PC-9 (cell line): Measurements from ENCODE around the gene CXCL17.
"Not testable (repeated sequence)": the region's sequence is repeated elsewhere in the genome, so short reads cannot be mapped to it uniquely, and the experiment has no call there.

Experiments
- EZH2 ChIP-seq: fragments of 200-600 bp; sonication (generic); IDR thresholded peaks from 2 replicates; pipeline ENCODE4 v1.8.0; 2017; ENCODE audit warnings: antibody characterized with exemption, low read depth
- TF ChIP-seq, protein P1 (sequence below): fragments of 200-600 bp; sonication (generic); conservative IDR thresholded peaks from 2 replicates; pipeline ENCODE4 v1.6.1; 2017; ENCODE audit warnings: mixed run types, antibody characterized with exemption, mild to moderate bottlenecking, moderate library complexity

DNA sequence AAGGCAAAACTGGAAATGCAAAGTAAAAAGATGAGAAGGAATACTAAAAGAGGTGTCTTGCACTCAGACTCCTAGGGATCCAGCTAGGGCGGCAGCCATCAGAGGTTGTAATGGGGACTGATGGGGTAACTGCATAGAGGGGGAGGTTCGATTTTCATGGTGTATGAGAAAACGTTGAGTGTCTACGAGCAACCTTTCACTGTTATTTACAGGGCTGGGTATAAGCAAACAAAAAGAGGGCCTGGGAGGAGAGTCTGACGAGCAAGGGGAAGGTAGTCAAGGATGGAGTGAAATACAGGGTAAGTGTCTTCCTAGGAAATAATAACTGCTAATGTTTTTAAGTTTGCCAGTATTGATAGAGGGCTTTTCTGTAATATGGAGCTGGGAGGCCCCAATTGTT lies 5.6 kb upstream of the CXCL17 start:
- TF ChIP-seq, protein P1, sequence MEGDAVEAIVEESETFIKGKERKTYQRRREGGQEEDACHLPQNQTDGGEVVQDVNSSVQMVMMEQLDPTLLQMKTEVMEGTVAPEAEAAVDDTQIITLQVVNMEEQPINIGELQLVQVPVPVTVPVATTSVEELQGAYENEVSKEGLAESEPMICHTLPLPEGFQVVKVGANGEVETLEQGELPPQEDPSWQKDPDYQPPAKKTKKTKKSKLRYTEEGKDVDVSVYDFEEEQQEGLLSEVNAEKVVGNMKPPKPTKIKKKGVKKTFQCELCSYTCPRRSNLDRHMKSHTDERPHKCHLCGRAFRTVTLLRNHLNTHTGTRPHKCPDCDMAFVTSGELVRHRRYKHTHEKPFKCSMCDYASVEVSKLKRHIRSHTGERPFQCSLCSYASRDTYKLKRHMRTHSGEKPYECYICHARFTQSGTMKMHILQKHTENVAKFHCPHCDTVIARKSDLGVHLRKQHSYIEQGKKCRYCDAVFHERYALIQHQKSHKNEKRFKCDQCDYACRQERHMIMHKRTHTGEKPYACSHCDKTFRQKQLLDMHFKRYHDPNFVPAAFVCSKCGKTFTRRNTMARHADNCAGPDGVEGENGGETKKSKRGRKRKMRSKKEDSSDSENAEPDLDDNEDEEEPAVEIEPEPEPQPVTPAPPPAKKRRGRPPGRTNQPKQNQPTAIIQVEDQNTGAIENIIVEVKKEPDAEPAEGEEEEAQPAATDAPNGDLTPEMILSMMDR, result not testable (repeated sequence)
- not testable (repeated sequence) for TF ChIP-seq EZH2
